ENCODE results near the gene ARHGAP26.

ARHGAP26 gene

GRCh38 chr5:142969186-142969585, 199.0 kb downstream of the ARHGAP26 start:
- TF ChIP-seq CTCF (IDR thresholded peaks at IDR 0.05; ENCODE audit: insufficient read depth, low read depth, low read length, missing control alignments), result no peak
- H3K4me3 ChIP-seq (ENCODE audit: low read depth, low read length), result no peak overlapping the region
- DNase-seq (ENCODE audit: low read depth), result no peak

GRCh38 chr5:142969624-142970439, 199.7 kb downstream of the ARHGAP26 start:
- no peak for DNase-seq (ENCODE audit: low read depth)
- no peak overlapping the region for H3K4me3 ChIP-seq (ENCODE audit: low read depth, low read length)
- no peak for TF ChIP-seq CTCF (IDR thresholded peaks at IDR 0.05; ENCODE audit: insufficient read depth, low read depth, low read length, missing control alignments)

- no peak for DNase-seq (ENCODE audit: low read depth)
- H3K4me3 ChIP-seq (ENCODE audit: low read depth, low read length), result no peak overlapping the region
- TF ChIP-seq CTCF (IDR thresholded peaks at IDR 0.05; ENCODE audit: insufficient read depth, low read depth, low read length, missing control alignments), result no peak
Observed at GRCh38 chr5:142970440-142971030, 200.4 kb downstream of the ARHGAP26 start.

GRCh38 chr5:142971303-142972013, 201.3 kb downstream of the ARHGAP26 start:
- H3K4me3 ChIP-seq (ENCODE audit: low read depth, low read length), result no peak overlapping the region
- no peak for DNase-seq (ENCODE audit: low read depth)
- TF ChIP-seq CTCF (IDR thresholded peaks at IDR 0.05; ENCODE audit: insufficient read depth, low read depth, low read length, missing control alignments), result no peak

- H3K4me3 ChIP-seq (ENCODE audit: low read depth, low read length), result no peak overlapping the region
- DNase-seq (ENCODE audit: low read depth), result no peak
- no peak for TF ChIP-seq CTCF (IDR thresholded peaks at IDR 0.05; ENCODE audit: insufficient read depth, low read depth, low read length, missing control alignments)
Observed at GRCh38 chr5:142972064-142972570, 201.9 kb downstream of the ARHGAP26 start.

GRCh38 chr5:142973932-142974331, 203.8 kb downstream of the ARHGAP26 start:
- DNase-seq (ENCODE audit: low read depth), result no peak
- TF ChIP-seq CTCF (IDR thresholded peaks at IDR 0.05; ENCODE audit: insufficient read depth, low read depth, low read length, missing control alignments), result no peak

More at GRCh38 chr5:142973932-142974331, 203.8 kb downstream of the ARHGAP26 start:
- H3K4me3 ChIP-seq (ENCODE audit: low read depth, low read length), result no peak overlapping the region
